ENCODE results near the gene GGT5.

DNA sequence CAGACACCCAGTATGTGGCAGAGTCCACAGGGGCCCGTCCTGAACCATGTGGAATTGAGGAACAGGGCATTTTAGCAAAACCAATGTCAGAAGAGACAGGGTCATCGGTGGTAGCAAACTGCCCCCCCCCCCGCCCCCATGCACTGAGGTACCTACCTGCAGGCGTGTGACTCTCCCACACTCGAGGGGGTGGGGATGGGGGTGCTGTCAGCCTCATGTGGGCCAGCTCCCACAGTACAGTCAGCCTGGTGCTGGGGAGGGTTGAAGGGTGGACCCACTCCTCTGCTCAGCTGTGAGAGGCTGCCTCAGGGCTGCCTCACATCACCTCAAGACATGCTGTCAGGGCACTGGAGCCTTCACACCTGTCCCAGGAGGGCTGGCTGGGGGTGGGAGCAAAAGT lies 74.2 kb downstream of the GGT5 start:
- TF ChIP-seq EZH2 (optimal IDR thresholded peaks at IDR 0.05; ENCODE audit: low read depth, low read length) = no peak
- TF ChIP-seq, protein P1, sequence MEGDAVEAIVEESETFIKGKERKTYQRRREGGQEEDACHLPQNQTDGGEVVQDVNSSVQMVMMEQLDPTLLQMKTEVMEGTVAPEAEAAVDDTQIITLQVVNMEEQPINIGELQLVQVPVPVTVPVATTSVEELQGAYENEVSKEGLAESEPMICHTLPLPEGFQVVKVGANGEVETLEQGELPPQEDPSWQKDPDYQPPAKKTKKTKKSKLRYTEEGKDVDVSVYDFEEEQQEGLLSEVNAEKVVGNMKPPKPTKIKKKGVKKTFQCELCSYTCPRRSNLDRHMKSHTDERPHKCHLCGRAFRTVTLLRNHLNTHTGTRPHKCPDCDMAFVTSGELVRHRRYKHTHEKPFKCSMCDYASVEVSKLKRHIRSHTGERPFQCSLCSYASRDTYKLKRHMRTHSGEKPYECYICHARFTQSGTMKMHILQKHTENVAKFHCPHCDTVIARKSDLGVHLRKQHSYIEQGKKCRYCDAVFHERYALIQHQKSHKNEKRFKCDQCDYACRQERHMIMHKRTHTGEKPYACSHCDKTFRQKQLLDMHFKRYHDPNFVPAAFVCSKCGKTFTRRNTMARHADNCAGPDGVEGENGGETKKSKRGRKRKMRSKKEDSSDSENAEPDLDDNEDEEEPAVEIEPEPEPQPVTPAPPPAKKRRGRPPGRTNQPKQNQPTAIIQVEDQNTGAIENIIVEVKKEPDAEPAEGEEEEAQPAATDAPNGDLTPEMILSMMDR (IDR thresholded peaks at IDR 0.05; ENCODE audit: low read length) = no peak
- TF ChIP-seq EZH2phosphoT487 (IDR thresholded peaks at IDR 0.05; ENCODE audit: low read length) = no peak

Measured in MM.1S (cell line).